ENCODE data around the gene MICOS13.
A peak's percentile ranks its signal among the peaks of the same experiment; 100 is the strongest.

Gene MICOS13

DNA sequence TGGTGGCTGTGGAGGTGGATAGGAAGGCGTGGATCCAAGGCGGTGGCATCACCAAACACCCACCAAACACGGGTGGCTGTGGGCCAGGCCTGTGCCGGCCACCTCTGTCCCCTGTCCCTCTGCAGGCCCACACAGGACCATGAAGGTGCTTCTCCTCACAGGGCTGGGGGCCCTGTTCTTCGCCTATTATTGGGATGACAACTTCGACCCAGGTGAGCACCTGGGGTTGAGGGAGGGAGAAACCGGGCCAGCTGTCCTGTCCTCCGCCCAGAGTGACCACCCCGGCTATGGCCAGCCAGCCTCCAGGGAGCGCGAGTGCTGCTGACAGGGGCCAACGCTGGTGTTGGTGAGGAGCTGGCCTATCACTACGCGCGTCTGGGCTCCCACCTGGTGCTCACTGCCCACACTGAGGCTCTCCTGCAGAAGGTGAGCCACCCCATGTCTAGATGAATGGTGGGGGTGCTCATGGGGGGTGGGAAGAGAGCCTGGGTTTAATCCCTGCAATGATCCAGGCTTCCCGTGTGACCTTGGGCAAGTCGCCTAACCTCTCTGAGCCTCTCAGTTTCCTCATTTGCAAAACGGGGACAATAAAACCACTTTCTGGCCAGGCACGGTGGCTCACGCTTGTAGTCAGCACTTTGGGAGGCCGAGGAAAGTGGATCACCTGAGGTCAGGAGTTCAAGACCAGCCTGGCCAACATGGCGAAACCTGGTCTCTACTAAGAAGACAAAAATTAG lies 4.5 kb upstream of the MICOS13 start:
- Mint-ChIP-seq H3K27me3 (no peaks in the 10 kb centered on the region), H3K36me3 (ENCODE audit: low read depth) (peaks cover under 1% of the 10 kb centered on the region), H3K9me3 (no peaks in the 10 kb centered on the region), H3K27ac (no peak overlapping the region), H3K4me1 (ENCODE audit: low read depth) (peaks cover 29% of the 10 kb centered on the region), H3K4me3 (no peak overlapping the region)

- H3K4me3 Mint-ChIP-seq = peak overlapping the region; percentile 15
- no peak overlapping the region for H3K27ac Mint-ChIP-seq
- no peaks in the 10 kb centered on the region for H3K36me3 Mint-ChIP-seq (ENCODE audit: low read depth)
- peaks cover 29% of the 10 kb centered on the region for H3K4me1 Mint-ChIP-seq (ENCODE audit: low read depth)
- H3K27me3 Mint-ChIP-seq = no peaks in the 10 kb centered on the region
- H3K9me3 Mint-ChIP-seq = no peaks in the 10 kb centered on the region
Observed at GRCh38 chr19:5683177-5683886, 3.0 kb upstream of the MICOS13 start.

DNA sequence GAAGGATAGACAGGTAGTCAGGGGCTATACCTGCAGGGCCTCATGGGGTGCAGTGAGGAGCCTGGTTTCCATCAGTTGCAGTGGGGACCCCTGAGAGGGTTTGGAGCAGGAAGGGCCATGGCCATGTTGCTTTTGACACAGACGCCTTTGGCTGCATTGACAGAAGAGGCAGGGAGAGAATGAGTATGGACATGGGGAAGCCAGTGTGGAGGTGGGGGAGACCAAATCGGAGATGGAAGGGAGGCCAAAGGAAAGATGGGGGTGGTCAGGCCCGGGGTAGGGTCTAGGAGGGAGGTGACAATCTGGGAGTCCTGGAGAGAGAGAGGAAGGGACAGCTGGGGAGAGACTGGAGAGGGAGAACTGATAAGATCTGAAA lies 1.8 kb upstream of the MICOS13 start:
- Mint-ChIP-seq H3K36me3 (ENCODE audit: low read depth) (no peaks in the 10 kb centered on the region), H3K4me3 (peak overlapping the region; percentile 66), H3K27me3 (no peaks in the 10 kb centered on the region), H3K27ac (no peak overlapping the region), H3K4me1 (ENCODE audit: low read depth) (peaks cover 26% of the 10 kb centered on the region), H3K9me3 (no peaks in the 10 kb centered on the region)

- Mint-ChIP-seq H3K27me3 (no peaks in the 10 kb centered on the region), H3K4me3 (peak overlapping the region; percentile 66), H3K9me3 (no peaks in the 10 kb centered on the region), H3K4me1 (ENCODE audit: low read depth) (peaks cover 25% of the 10 kb centered on the region), H3K27ac (peak overlapping the region; percentile 79), H3K36me3 (ENCODE audit: low read depth) (no peaks in the 10 kb centered on the region)
Observed at GRCh38 chr19:5681391-5682106, 1.2 kb upstream of the MICOS13 start.

- Mint-ChIP-seq H3K27ac (peak overlapping the region; percentile 97), H3K4me1 (ENCODE audit: low read depth) (peaks cover 21% of the 10 kb centered on the region), H3K27me3 (no peaks in the 10 kb centered on the region), H3K9me3 (no peaks in the 10 kb centered on the region), H3K36me3 (ENCODE audit: low read depth) (no peaks in the 10 kb centered on the region), H3K4me3 (peak overlapping the region; percentile 98)
Observed at GRCh38 chr19:5680084-5680436, 256 bp downstream of the MICOS13 start.

DNA sequence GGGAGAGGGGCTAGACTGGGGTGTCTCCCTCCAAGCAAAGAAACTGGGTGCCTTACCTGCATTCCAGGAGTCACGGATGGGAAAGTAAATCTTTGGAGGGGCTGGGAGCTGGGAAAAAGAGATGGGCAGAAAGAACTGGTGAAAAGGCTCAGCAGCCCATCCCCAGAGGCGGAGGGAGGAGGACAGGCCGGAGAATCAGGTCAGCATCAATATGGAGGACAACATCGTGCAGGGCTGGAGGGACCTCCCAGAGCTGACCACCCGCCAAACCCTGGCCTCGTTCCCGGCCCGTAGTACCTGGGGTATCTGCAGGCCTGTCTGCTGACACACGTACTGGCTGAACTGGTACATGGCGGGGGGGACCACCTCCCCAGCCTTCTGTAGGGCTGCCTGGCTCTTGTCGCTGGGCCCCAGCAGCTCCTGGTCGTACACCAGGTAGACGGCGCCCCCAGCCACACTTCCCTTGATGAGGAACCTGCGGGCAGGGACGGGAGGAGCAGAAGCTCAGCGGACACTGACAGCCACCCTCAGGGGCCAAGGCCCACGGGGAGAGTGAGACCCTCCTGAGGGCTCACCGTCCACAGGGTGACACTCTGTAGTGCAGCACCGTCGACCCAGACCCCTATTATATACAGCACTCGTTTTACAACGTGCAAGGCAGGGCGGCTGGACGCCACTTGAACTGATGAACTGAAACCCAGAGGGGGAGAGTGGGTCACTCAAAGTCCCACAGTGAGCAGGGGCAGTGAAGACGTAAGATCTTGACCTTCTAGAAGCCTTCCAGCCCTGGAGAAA lies 830 bp downstream of the MICOS13 start:
- peak overlapping the region; percentile 98 for H3K4me3 Mint-ChIP-seq
- peak overlapping the region; percentile 97 for H3K27ac Mint-ChIP-seq
- no peaks in the 10 kb centered on the region for H3K9me3 Mint-ChIP-seq
- H3K27me3 Mint-ChIP-seq = no peaks in the 10 kb centered on the region
- no peaks in the 10 kb centered on the region for H3K36me3 Mint-ChIP-seq (ENCODE audit: low read depth)
- H3K4me1 Mint-ChIP-seq (ENCODE audit: low read depth) = peaks cover 21% of the 10 kb centered on the region

- no peaks in the 10 kb centered on the region for H3K9me3 Mint-ChIP-seq
- H3K27ac Mint-ChIP-seq = no peak overlapping the region
- peaks cover 6% of the 10 kb centered on the region for H3K36me3 Mint-ChIP-seq (ENCODE audit: low read depth)
- peaks cover 21% of the 10 kb centered on the region for H3K4me1 Mint-ChIP-seq (ENCODE audit: low read depth)
- H3K4me3 Mint-ChIP-seq = no peak overlapping the region
- H3K27me3 Mint-ChIP-seq = no peaks in the 10 kb centered on the region
Observed at GRCh38 chr19:5678071-5678718, 2.1 kb downstream of the MICOS13 start.

DNA sequence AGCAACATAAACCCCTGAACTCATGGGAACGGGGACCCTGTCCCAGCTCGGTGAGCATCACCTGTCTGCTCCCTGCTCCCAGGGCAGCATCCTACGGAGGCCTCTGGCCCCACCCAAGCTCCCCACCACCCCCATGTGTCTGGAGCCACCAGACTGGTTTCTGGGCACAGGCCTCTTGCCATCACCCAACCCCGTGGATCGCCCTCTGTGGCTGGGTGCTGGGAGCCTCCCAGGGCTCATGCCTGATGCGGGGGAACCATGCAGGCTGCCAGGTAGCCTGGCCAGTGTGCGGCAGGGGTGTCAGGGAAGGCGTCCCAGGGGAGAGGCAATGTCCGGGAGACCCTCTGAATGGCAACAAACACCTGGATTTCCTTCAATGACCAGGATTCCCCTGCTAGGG lies 2.7 kb downstream of the MICOS13 start:
- H3K27ac Mint-ChIP-seq = no peak overlapping the region
- H3K9me3 Mint-ChIP-seq = no peaks in the 10 kb centered on the region
- no peaks in the 10 kb centered on the region for H3K27me3 Mint-ChIP-seq
- peaks cover 11% of the 10 kb centered on the region for H3K36me3 Mint-ChIP-seq (ENCODE audit: low read depth)
- H3K4me3 Mint-ChIP-seq = peak overlapping the region; percentile 7
- peaks cover 21% of the 10 kb centered on the region for H3K4me1 Mint-ChIP-seq (ENCODE audit: low read depth)

GRCh38 chr19:5677136-5677535 lies 3.2 kb downstream of the MICOS13 start:
- Mint-ChIP-seq H3K4me3 (no peak overlapping the region), H3K4me1 (ENCODE audit: low read depth) (peaks cover 21% of the 10 kb centered on the region), H3K36me3 (ENCODE audit: low read depth) (peaks cover 11% of the 10 kb centered on the region), H3K27ac (no peak overlapping the region), H3K9me3 (no peaks in the 10 kb centered on the region), H3K27me3 (no peaks in the 10 kb centered on the region)

- H3K9me3 Mint-ChIP-seq = no peaks in the 10 kb centered on the region
- no peaks in the 10 kb centered on the region for H3K27me3 Mint-ChIP-seq
- no peak overlapping the region for H3K27ac Mint-ChIP-seq
- H3K4me1 Mint-ChIP-seq (ENCODE audit: low read depth) = peaks cover 18% of the 10 kb centered on the region
- H3K36me3 Mint-ChIP-seq (ENCODE audit: low read depth) = peaks cover 11% of the 10 kb centered on the region
- H3K4me3 Mint-ChIP-seq = no peak overlapping the region
Observed at GRCh38 chr19:5676772-5677105, 3.6 kb downstream of the MICOS13 start.

GRCh38 chr19:5676105-5676771 lies 4.1 kb downstream of the MICOS13 start:
- no peak overlapping the region for H3K27ac Mint-ChIP-seq
- H3K4me3 Mint-ChIP-seq = no peak overlapping the region
- H3K9me3 Mint-ChIP-seq = no peaks in the 10 kb centered on the region
- H3K4me1 Mint-ChIP-seq (ENCODE audit: low read depth) = peaks cover 13% of the 10 kb centered on the region
- no peaks in the 10 kb centered on the region for H3K27me3 Mint-ChIP-seq
- peaks cover 11% of the 10 kb centered on the region for H3K36me3 Mint-ChIP-seq (ENCODE audit: low read depth)

DNA sequence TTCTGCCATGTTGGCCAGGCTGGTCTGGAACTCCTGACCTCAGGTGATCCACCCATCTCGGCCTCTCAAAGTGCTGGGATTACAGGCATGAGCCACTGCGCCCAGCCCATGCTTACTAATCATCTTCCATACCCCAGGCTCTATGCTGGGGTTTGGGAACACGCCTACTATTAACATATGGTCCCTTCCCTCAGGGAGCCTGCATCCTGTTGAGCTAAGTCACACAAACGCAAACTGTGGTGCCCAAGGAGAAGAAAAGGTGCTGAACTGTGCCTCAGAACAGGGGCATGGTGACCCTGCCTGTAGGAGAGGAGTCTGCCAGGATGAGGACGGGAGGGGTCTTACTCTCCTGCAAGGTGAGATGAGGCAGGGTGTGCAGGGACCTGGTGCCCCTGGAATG lies 5.6 kb downstream of the MICOS13 start:
- no peak overlapping the region for H3K4me3 Mint-ChIP-seq
- peaks cover 8% of the 10 kb centered on the region for H3K4me1 Mint-ChIP-seq (ENCODE audit: low read depth)
- no peak overlapping the region for H3K27ac Mint-ChIP-seq
- no peaks in the 10 kb centered on the region for H3K9me3 Mint-ChIP-seq
- peaks cover 12% of the 10 kb centered on the region for H3K36me3 Mint-ChIP-seq (ENCODE audit: low read depth)
- no peaks in the 10 kb centered on the region for H3K27me3 Mint-ChIP-seq

GRCh38 chr19:5673752-5674151 lies 6.6 kb downstream of the MICOS13 start:
- H3K4me1 Mint-ChIP-seq (ENCODE audit: low read depth) = no peaks in the 10 kb centered on the region
- no peaks in the 10 kb centered on the region for H3K27me3 Mint-ChIP-seq
- H3K4me3 Mint-ChIP-seq = no peak overlapping the region
- H3K36me3 Mint-ChIP-seq (ENCODE audit: low read depth) = peaks cover 22% of the 10 kb centered on the region
- no peaks in the 10 kb centered on the region for H3K9me3 Mint-ChIP-seq
- no peak overlapping the region for H3K27ac Mint-ChIP-seq
